K562 (cell line): ENCODE results near the gene PLPP4. TPM values are rescaled to one million over a fixed set of nuclear protein-coding genes. Genes with fewer than 3 reads are reported as not detected.

Source experiments
- ATAC-seq: fragments of 200-7000 bp; cut with Tn5 transposase; 3 replicates; pipeline ENCODE4 v1.9.1; 2020; ENCODE audit warnings: moderate library complexity
- BruUV-seq: library from RNA; stranded (reverse); fragments of 400-500 nt; replicated peaks from 2 replicates; lab custom pipeline; 2021; lab: Mats Ljungman, UMichigan
- CTCF ChIA-PET: fragments of 300-600 bp; formaldehyde crosslinking; extraction: SDS; loops from one replicate; lab custom pipeline; 2021; ENCODE audit warnings: low intra/inter-chr PET ratio; lab: Yijun Ruan, JAX
- POLR2A ChIA-PET: fragments of 300-600, 350-650 bp; sonication (Branson Sonifier 250); formaldehyde crosslinking; extraction: SDS; loops from one replicate; lab custom pipeline; 2021; ENCODE audit warnings: antibody characterized with exemption, inconsistent platforms; lab: Yijun Ruan, JAX
- DNase-seq, 4 experiments: peaks; one replicate each; pipeline versions ENCODE4 v3.0.0 to v3.0.0-alpha.2; 2011 to 2018; ENCODE audit warnings: low spot score in 3 of 4, mixed read lengths in 3 of 4; ENCODE audit errors: extremely low read depth in 1 of 4
- FAIRE-seq: peaks from 2 replicates; lab custom pipeline; 2011; peaks lifted over from hg19 to GRCh38; lab: Jason Lieb, UNC
- H2AFZ ChIP-seq: 2 replicates; pipeline ENCODE4 v1.6.0; 2011; ENCODE audit warnings: low read depth, low read length, control low read depth, inconsistent platforms
- H3K27ac ChIP-seq: fragments of 200-600 bp; 3 replicates; pipeline ENCODE4 v1.8.0; 2011; ENCODE audit warnings: low read depth, mild to moderate bottlenecking, control low read depth, inconsistent platforms, low read length, moderate library complexity, mixed read lengths; ENCODE audit errors: extremely low read depth
- H3K27me3 ChIP-seq, 2 experiments: fragments of 300-600 bp in 1 of 2; 2 replicates in 1 of 2; 3 replicates in 1 of 2; pipeline versions ENCODE4 v1.6.0 to v1.8.0; 2011; ENCODE audit warnings: inconsistent platforms in 2 of 2, low read length in 2 of 2, mild to moderate bottlenecking in 1 of 2, mixed read lengths in 1 of 2, moderate library complexity in 1 of 2; ENCODE audit not compliant: control insufficient read depth in 2 of 2, insufficient read depth in 2 of 2
- H3K36me3 ChIP-seq: fragments of 300-600 bp; 3 replicates; pipeline ENCODE4 v1.8.0; 2011; ENCODE audit warnings: mild to moderate bottlenecking, low read length, inconsistent platforms; ENCODE audit not compliant: control insufficient read depth, insufficient read depth
- H3K4me1 ChIP-seq, 2 experiments: fragments of 200-600 bp in 1 of 2; replicated peaks in 1 of 2; 2 replicates in 1 of 2; 3 replicates in 1 of 2; pipeline versions ENCODE4 v1.5.1 to v1.8.0; 2011; ENCODE audit warnings: inconsistent platforms in 2 of 2, low read length in 2 of 2, mild to moderate bottlenecking in 1 of 2, mixed read lengths in 1 of 2, moderate library complexity in 1 of 2; ENCODE audit not compliant: control insufficient read depth in 2 of 2, insufficient read depth in 2 of 2
- H3K4me2 ChIP-seq: 2 replicates; pipeline ENCODE4 v1.6.1; 2011; ENCODE audit warnings: low read length, control low read depth, inconsistent platforms, mixed read lengths; ENCODE audit not compliant: insufficient read depth
- H3K4me3 ChIP-seq: fragments of 200-600 bp; sonication (generic), shearing (Covaris generic); 2 replicates; pipeline ENCODE4 v1.5.1; 2016; ENCODE audit warnings: control low read depth, inconsistent platforms
- H3K79me2 ChIP-seq: fragments of 200-600 bp; 3 replicates; pipeline ENCODE4 v1.8.0; 2011; ENCODE audit warnings: low read length, inconsistent platforms; ENCODE audit not compliant: control insufficient read depth, insufficient read depth
- H3K9ac ChIP-seq, 2 experiments: 2 replicates each; pipeline versions ENCODE4 v1.6.0 to v1.6.1; 2011; ENCODE audit warnings: low read depth in 2 of 2, low read length in 2 of 2, control low read depth in 1 of 2, inconsistent platforms in 1 of 2, mild to moderate bottlenecking in 1 of 2, mixed read lengths in 1 of 2; ENCODE audit not compliant: insufficient read depth in 1 of 2
- H3K9me1 ChIP-seq: one replicate; pipeline ENCODE4 v1.6.0; 2011; ENCODE audit warnings: inconsistent platforms, mild to moderate bottlenecking, low read length, moderate library complexity; ENCODE audit not compliant: control insufficient read depth, insufficient read depth
- H3K9me3 ChIP-seq: replicated peaks from 2 replicates; pipeline ENCODE4 v1.5.1; 2011; ENCODE audit warnings: low read depth, low read length, inconsistent platforms; ENCODE audit not compliant: control insufficient read depth, insufficient read depth
- H4K20me1 ChIP-seq: replicated peaks from 2 replicates; pipeline ENCODE4 v1.6.1; 2011; ENCODE audit warnings: low read length, inconsistent platforms, mixed read lengths; ENCODE audit not compliant: control insufficient read depth, insufficient read depth
- RBM15 ChIP-seq: fragments of 200-400 bp; formaldehyde crosslinking; IDR thresholded peaks from 2 replicates; pipeline ENCODE4 v1.6.1; 2018; ENCODE audit warnings: mild to moderate bottlenecking, low read length, moderate library complexity; ENCODE audit not compliant: insufficient read depth
- ZNF445 ChIP-seq: fragments of 250-450 bp; sonication (Bioruptor Pico); IDR thresholded peaks from 2 replicates; pipeline ENCODE4 v1.4.0; 2020; ENCODE audit warnings: low read depth, mild to moderate bottlenecking, moderate library complexity
- ZNF507 ChIP-seq: conservative IDR thresholded peaks from 2 replicates; pipeline ENCODE4 v1.6.1; 2017; ENCODE audit warnings: missing genetic modification characterization, missing compliant biosample characterization
- WGBS: fragments of 100-300 bp; shearing (Covaris generic); methylation state at CpG from one replicate; pipeline ENCODE4 v1.1.6; 2016; ENCODE audit warnings: low coverage, mixed read lengths; ENCODE audit not compliant: insufficient coverage; ENCODE audit errors: missing lambda C conversion rate; 5-methylcytosine and 5-hydroxymethylcytosine counted together
- in situ Hi-C: fragments of 300-500 bp; cut with MboI; formaldehyde crosslinking; loops from 4 replicates; pipeline ENCODE4 v1.15.0; 2018; ENCODE audit warnings: inconsistent platforms, mixed read lengths
- intact Hi-C: fragments of 100-400 bp; cut with micrococcal nuclease; formaldehyde crosslinking; loops from 2 replicates; pipeline ENCODE4 v1.14.2; 2022
- polyA plus RNA-seq, 8 experiments: library from polyadenylated mRNA; depleted of rRNA in 4 of 8; stranded (reverse) in 5 of 8; unstranded in 3 of 8; fragments of >200 nt; fragmentation: Nextera tagmentation in 2 of 8; fragmentation: Illumina TruSeq in 1 of 8; extraction: Ambion mirVana in 2 of 8; extraction: Trizol in 1 of 8; gene quantifications; 2 replicates each; pipeline versions ENCODE4 v1.2.1 to v1.2.3, GENCODE V29; 2011 to 2014; ENCODE audit warnings: inconsistent platforms in 1 of 8, missing spikeins in 1 of 8
- total RNA-seq, 7 experiments: library from RNA; depleted of rRNA in 6 of 7; stranded (reverse); fragments of >200 nt in 6 of 7; fragmentation: Illumina TruSeq in 2 of 7; extraction: Trizol in 2 of 7; gene quantifications; 2 replicates each; pipeline versions ENCODE4 v1.2.1 to v1.2.3, GENCODE V29; 2011 to 2021; ENCODE audit warnings: low replicate concordance in 1 of 7
- TF ChIP-seq, protein P1 (sequence below): fragments of 200-600 bp; sonication (generic); IDR thresholded peaks from one replicate; pipeline ENCODE4 v1.6.1; 2012; ENCODE audit warnings: mild to moderate bottlenecking, low read depth, low read length, inconsistent platforms
- TF ChIP-seq, protein P2 (sequence below): sonication (generic); formaldehyde crosslinking; IDR thresholded peaks from 2 replicates; pipeline ENCODE4 v1.4.0; 2020; ENCODE audit warnings: mild to moderate bottlenecking, missing genetic modification reagents
- TF ChIP-seq, protein P3 (sequence below): sonication (generic); formaldehyde crosslinking; IDR thresholded peaks from 2 replicates; pipeline ENCODE4 v1.8.1; 2022; ENCODE audit warnings: missing genetic modification reagents

Gene PLPP4
- total and polyA plus RNA-seq, 9 of the 15 experiments (the other 6 are each of a cell fraction or from before 2014, with no cell fraction given), result 0.08 TPM; not detected in 8

DNA sequence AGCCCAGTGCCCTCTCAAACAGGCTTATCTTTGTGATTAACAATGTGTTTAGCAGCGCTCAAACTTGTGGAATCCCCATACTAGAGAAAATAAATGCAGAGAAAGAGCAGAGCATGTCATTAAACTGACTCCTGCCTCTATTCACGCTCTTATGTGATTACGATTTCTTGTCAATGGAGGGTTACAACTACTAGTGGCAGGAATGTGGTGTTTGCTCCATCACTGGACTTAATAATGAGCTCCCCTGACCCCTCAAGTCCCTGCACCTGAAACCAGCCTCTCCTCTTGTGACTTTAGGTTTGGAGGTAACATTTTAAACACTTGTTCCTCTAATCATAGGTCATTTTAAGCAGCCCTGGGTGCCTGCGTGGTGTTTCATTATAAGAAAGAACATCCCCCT, 121.9 kb downstream of the PLPP4 start:
- H3K9me1 ChIP-seq, result no peaks in the 10 kb centered on the region
- POLR2A ChIA-PET, result no interaction called here
- H3K4me1 ChIP-seq, result no peaks in the 10 kb centered on the region
- no peaks in the 10 kb centered on the region; the same call in 1 of the 2 replicates for H4K20me1 ChIP-seq
- FAIRE-seq (no peak), ATAC-seq (no peak), DNase-seq (no peak)
- intact Hi-C loops, result no loop called here
- no peak overlapping the region for H3K4me3 ChIP-seq
- no peaks in the 10 kb centered on the region for H3K79me2 ChIP-seq
- no peaks in the 10 kb centered on the region for H3K9me3 ChIP-seq
- H3K27me3 ChIP-seq, result no peaks in the 10 kb centered on the region
- H3K27ac ChIP-seq, result no peak overlapping the region
- in situ Hi-C loops, result no loop called here
- WGBS, result 0% methylated on average over 4 of the region's 4 CpGs
- TF ChIP-seq RBM15 (no peak), ZNF507 (tag) (no peak), ZNF445 (no peak)
- TF ChIP-seq, protein P1, sequence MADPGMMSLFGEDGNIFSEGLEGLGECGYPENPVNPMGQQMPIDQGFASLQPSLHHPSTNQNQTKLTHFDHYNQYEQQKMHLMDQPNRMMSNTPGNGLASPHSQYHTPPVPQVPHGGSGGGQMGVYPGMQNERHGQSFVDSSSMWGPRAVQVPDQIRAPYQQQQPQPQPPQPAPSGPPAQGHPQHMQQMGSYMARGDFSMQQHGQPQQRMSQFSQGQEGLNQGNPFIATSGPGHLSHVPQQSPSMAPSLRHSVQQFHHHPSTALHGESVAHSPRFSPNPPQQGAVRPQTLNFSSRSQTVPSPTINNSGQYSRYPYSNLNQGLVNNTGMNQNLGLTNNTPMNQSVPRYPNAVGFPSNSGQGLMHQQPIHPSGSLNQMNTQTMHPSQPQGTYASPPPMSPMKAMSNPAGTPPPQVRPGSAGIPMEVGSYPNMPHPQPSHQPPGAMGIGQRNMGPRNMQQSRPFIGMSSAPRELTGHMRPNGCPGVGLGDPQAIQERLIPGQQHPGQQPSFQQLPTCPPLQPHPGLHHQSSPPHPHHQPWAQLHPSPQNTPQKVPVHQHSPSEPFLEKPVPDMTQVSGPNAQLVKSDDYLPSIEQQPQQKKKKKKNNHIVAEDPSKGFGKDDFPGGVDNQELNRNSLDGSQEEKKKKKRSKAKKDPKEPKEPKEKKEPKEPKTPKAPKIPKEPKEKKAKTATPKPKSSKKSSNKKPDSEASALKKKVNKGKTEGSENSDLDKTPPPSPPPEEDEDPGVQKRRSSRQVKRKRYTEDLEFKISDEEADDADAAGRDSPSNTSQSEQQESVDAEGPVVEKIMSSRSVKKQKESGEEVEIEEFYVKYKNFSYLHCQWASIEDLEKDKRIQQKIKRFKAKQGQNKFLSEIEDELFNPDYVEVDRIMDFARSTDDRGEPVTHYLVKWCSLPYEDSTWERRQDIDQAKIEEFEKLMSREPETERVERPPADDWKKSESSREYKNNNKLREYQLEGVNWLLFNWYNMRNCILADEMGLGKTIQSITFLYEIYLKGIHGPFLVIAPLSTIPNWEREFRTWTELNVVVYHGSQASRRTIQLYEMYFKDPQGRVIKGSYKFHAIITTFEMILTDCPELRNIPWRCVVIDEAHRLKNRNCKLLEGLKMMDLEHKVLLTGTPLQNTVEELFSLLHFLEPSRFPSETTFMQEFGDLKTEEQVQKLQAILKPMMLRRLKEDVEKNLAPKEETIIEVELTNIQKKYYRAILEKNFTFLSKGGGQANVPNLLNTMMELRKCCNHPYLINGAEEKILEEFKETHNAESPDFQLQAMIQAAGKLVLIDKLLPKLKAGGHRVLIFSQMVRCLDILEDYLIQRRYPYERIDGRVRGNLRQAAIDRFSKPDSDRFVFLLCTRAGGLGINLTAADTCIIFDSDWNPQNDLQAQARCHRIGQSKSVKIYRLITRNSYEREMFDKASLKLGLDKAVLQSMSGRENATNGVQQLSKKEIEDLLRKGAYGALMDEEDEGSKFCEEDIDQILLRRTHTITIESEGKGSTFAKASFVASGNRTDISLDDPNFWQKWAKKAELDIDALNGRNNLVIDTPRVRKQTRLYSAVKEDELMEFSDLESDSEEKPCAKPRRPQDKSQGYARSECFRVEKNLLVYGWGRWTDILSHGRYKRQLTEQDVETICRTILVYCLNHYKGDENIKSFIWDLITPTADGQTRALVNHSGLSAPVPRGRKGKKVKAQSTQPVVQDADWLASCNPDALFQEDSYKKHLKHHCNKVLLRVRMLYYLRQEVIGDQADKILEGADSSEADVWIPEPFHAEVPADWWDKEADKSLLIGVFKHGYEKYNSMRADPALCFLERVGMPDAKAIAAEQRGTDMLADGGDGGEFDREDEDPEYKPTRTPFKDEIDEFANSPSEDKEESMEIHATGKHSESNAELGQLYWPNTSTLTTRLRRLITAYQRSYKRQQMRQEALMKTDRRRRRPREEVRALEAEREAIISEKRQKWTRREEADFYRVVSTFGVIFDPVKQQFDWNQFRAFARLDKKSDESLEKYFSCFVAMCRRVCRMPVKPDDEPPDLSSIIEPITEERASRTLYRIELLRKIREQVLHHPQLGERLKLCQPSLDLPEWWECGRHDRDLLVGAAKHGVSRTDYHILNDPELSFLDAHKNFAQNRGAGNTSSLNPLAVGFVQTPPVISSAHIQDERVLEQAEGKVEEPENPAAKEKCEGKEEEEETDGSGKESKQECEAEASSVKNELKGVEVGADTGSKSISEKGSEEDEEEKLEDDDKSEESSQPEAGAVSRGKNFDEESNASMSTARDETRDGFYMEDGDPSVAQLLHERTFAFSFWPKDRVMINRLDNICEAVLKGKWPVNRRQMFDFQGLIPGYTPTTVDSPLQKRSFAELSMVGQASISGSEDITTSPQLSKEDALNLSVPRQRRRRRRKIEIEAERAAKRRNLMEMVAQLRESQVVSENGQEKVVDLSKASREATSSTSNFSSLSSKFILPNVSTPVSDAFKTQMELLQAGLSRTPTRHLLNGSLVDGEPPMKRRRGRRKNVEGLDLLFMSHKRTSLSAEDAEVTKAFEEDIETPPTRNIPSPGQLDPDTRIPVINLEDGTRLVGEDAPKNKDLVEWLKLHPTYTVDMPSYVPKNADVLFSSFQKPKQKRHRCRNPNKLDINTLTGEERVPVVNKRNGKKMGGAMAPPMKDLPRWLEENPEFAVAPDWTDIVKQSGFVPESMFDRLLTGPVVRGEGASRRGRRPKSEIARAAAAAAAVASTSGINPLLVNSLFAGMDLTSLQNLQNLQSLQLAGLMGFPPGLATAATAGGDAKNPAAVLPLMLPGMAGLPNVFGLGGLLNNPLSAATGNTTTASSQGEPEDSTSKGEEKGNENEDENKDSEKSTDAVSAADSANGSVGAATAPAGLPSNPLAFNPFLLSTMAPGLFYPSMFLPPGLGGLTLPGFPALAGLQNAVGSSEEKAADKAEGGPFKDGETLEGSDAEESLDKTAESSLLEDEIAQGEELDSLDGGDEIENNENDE, result no peak
- TF ChIP-seq, protein P2, sequence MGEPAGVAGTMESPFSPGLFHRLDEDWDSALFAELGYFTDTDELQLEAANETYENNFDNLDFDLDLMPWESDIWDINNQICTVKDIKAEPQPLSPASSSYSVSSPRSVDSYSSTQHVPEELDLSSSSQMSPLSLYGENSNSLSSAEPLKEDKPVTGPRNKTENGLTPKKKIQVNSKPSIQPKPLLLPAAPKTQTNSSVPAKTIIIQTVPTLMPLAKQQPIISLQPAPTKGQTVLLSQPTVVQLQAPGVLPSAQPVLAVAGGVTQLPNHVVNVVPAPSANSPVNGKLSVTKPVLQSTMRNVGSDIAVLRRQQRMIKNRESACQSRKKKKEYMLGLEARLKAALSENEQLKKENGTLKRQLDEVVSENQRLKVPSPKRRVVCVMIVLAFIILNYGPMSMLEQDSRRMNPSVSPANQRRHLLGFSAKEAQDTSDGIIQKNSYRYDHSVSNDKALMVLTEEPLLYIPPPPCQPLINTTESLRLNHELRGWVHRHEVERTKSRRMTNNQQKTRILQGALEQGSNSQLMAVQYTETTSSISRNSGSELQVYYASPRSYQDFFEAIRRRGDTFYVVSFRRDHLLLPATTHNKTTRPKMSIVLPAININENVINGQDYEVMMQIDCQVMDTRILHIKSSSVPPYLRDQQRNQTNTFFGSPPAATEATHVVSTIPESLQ (CRISPR knock-in tag), result no peak
- TF ChIP-seq, protein P3, sequence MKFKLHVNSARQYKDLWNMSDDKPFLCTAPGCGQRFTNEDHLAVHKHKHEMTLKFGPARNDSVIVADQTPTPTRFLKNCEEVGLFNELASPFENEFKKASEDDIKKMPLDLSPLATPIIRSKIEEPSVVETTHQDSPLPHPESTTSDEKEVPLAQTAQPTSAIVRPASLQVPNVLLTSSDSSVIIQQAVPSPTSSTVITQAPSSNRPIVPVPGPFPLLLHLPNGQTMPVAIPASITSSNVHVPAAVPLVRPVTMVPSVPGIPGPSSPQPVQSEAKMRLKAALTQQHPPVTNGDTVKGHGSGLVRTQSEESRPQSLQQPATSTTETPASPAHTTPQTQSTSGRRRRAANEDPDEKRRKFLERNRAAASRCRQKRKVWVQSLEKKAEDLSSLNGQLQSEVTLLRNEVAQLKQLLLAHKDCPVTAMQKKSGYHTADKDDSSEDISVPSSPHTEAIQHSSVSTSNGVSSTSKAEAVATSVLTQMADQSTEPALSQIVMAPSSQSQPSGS, result no peak
- no TSS peak for BruUV-seq
- H3K36me3 ChIP-seq, result no peaks in the 10 kb centered on the region
- H3K9ac ChIP-seq, result no peak overlapping the region
- CTCF ChIA-PET, result no interaction called here
- H2AFZ ChIP-seq, result no peak overlapping the region
- H3K4me2 ChIP-seq, result no peak overlapping the region
